Liver (tissue), 9 donors: ENCODE results near the gene OR7G2. TPM values are rescaled to one million over a fixed set of nuclear protein-coding genes. Genes with fewer than 3 reads are reported as not detected.

Experiments used
- DNase-seq: peaks from one replicate; pipeline ENCODE4 v3.0.0-alpha.2; 2017; ENCODE audit warnings: low spot score
- H3K27ac ChIP-seq, 2 donors: one replicate each; pipeline ENCODE4 v1.7.0; 2013; ENCODE audit warnings: inconsistent platforms in 2 of 2, low read length in 2 of 2, control low read depth in 1 of 2, low read depth in 1 of 2, mild to moderate bottlenecking in 1 of 2
- H3K27me3 ChIP-seq, 4 donors: one replicate each; pipeline versions ENCODE4 v1.6.1 to v1.7.0; 2013; ENCODE audit warnings: low read length in 3 of 4, inconsistent platforms in 1 of 4, mild to moderate bottlenecking in 1 of 4, moderate library complexity in 1 of 4; ENCODE audit not compliant: control insufficient read depth in 4 of 4, insufficient read depth in 4 of 4
- H3K36me3 ChIP-seq, 4 donors: one replicate each; pipeline versions ENCODE4 v1.6.1 to v1.7.0; 2013; ENCODE audit warnings: low read length in 3 of 4, mild to moderate bottlenecking in 3 of 4, low read depth in 1 of 4, moderate library complexity in 1 of 4; ENCODE audit not compliant: control insufficient read depth in 4 of 4, insufficient read depth in 3 of 4
- H3K4me1 ChIP-seq, 4 donors: one replicate each; pipeline versions ENCODE4 v1.6.1 to v1.7.0; 2013; ENCODE audit warnings: low read length in 3 of 4, mild to moderate bottlenecking in 3 of 4, moderate library complexity in 1 of 4; ENCODE audit not compliant: control insufficient read depth in 4 of 4, insufficient read depth in 4 of 4
- H3K4me3 ChIP-seq, 3 donors: one replicate each; pipeline versions ENCODE4 v1.6.1 to v1.7.0; 2013; ENCODE audit warnings: low read length in 3 of 3, control low read depth in 1 of 3, low read depth in 1 of 3, mild to moderate bottlenecking in 1 of 3
- H3K9ac ChIP-seq, 2 donors: one replicate each; pipeline ENCODE4 v1.7.0; 2013; ENCODE audit warnings: low read length in 2 of 2, mild to moderate bottlenecking in 2 of 2, moderate library complexity in 2 of 2, control low read depth in 1 of 2, low read depth in 1 of 2
- H3K9me3 ChIP-seq, 4 donors: one replicate each; pipeline versions ENCODE4 v1.6.1 to v1.7.0; 2013; ENCODE audit warnings: low read length in 3 of 4; ENCODE audit not compliant: control insufficient read depth in 4 of 4
- ATF3 ChIP-seq: IDR thresholded peaks from 2 replicates; pipeline ENCODE4 v1.6.1; 2016; ENCODE audit warnings: antibody characterized with exemption
- CTCF ChIP-seq: fragments of 150-350 bp; IDR thresholded peaks from 2 replicates; pipeline ENCODE4 v1.5.1; 2017; ENCODE audit warnings: improper control_type of control experiment, low read depth, low read length; ENCODE audit not compliant: missing input control
- EGR1 ChIP-seq, 2 donors: IDR thresholded peaks; 2 replicates each; pipeline ENCODE4 v1.6.1; 2016 to 2018; ENCODE audit warnings: antibody characterized with exemption in 2 of 2, low read depth in 2 of 2
- FOXA1 ChIP-seq: IDR thresholded peaks from 2 replicates; pipeline ENCODE4 v1.6.1; 2016; ENCODE audit warnings: antibody characterized with exemption
- FOXA2 ChIP-seq: IDR thresholded peaks from 2 replicates; pipeline ENCODE4 v1.6.1; 2016; ENCODE audit warnings: antibody characterized with exemption
- GABPA ChIP-seq, 2 donors: IDR thresholded peaks in 1 of 2; conservative IDR thresholded peaks in 1 of 2; 2 replicates each; pipeline ENCODE4 v1.6.1; 2016; ENCODE audit warnings: antibody characterized with exemption in 2 of 2, mild to moderate bottlenecking in 1 of 2, moderate library complexity in 1 of 2
- HNF4A ChIP-seq, 2 donors: conservative IDR thresholded peaks; 2 replicates each; pipeline ENCODE4 v1.6.1; 2016; ENCODE audit warnings: antibody characterized with exemption in 2 of 2, mild to moderate bottlenecking in 2 of 2
- HNF4G ChIP-seq: IDR thresholded peaks from 2 replicates; pipeline ENCODE4 v1.6.1; 2016; ENCODE audit warnings: antibody characterized with exemption
- JUND ChIP-seq, 2 donors: IDR thresholded peaks; 2 replicates each; pipeline ENCODE4 v1.6.1; 2016; ENCODE audit warnings: antibody characterized with exemption in 2 of 2
- MAX ChIP-seq: IDR thresholded peaks from 2 replicates; pipeline ENCODE4 v1.6.1; 2016; ENCODE audit warnings: antibody characterized with exemption
- NR2F2 ChIP-seq: IDR thresholded peaks from 2 replicates; pipeline ENCODE4 v1.6.1; 2016; ENCODE audit warnings: antibody characterized with exemption
- RAD21 ChIP-seq, 2 donors: IDR thresholded peaks; 2 replicates each; pipeline ENCODE4 v1.6.1; 2016; ENCODE audit warnings: antibody characterized with exemption in 2 of 2, mild to moderate bottlenecking in 2 of 2
- RXRA ChIP-seq, 2 donors: IDR thresholded peaks; 2 replicates each; pipeline ENCODE4 v1.6.1; 2017 to 2018; ENCODE audit warnings: antibody characterized with exemption in 2 of 2, mild to moderate bottlenecking in 1 of 2
- SP1 ChIP-seq: IDR thresholded peaks from 2 replicates; pipeline ENCODE4 v1.6.1; 2018; ENCODE audit warnings: antibody characterized with exemption, mild to moderate bottlenecking
- TAF1 ChIP-seq: conservative IDR thresholded peaks from 2 replicates; pipeline ENCODE4 v1.6.1; 2016; ENCODE audit warnings: antibody characterized with exemption, mild to moderate bottlenecking
- YY1 ChIP-seq: IDR thresholded peaks from 2 replicates; pipeline ENCODE4 v1.6.1; 2016; ENCODE audit warnings: antibody characterized with exemption, mild to moderate bottlenecking
- ZBTB33 ChIP-seq: IDR thresholded peaks from 2 replicates; pipeline ENCODE4 v1.6.1; 2016; ENCODE audit warnings: antibody characterized with exemption
- WGBS: extraction: QIAGEN DNeasy Blood & Tissue Kit; methylation state at CpG from one replicate; pipeline ENCODE4 v1.1.7; 2013; 5-methylcytosine and 5-hydroxymethylcytosine counted together
- polyA plus RNA-seq, 2 donors: library from polyadenylated mRNA; stranded (reverse) in 1 of 2; unstranded in 1 of 2; fragments of 200-250 nt in 1 of 2; fragments of >200 nt in 1 of 2; fragmentation: Nextera tagmentation in 1 of 2; extraction: Ambion mirVana in 1 of 2; gene quantifications; one replicate each; pipeline versions ENCODE4 v1.2.1 to v1.2.3, GENCODE V29; 2013 to 2015
- total RNA-seq, 2 donors: library from RNA; depleted of rRNA; stranded (reverse); fragments of >200 nt; gene quantifications; one replicate each; pipeline ENCODE4 v1.2.3, GENCODE V29; 2014
- TF ChIP-seq, protein P1 (sequence below): IDR thresholded peaks from 2 replicates; pipeline ENCODE4 v1.6.1; 2016; ENCODE audit warnings: antibody characterized with exemption, mild to moderate bottlenecking
- donor health status: healthy.
- donor health status: healthy.
- donor health status: healthy.
- donor health status: healthy.
- donor health status: healthy.

Gene OR7G2
- total and polyA plus RNA-seq, 4 donors: not detected

DNA sequence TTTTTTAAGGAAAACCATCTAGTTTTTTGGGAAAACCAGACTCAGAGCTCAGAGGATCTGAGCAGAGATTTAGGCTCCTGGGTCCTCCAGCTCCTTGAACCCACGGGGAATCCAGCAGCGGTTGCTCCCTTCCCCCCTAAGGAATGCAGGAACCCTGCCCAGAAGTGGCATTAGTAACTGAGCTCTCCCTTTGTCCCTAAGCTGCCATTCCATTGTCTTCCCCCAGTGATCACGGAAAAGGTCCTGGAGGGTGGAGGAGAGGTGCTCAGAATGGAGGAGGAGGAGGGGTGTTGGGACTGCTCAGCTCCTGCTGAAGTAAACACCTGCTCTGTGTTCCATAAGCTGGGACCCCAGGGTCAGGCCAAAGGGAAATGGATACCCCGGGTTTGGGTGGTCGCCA, 37.2 kb downstream of the OR7G2 start:
- Histone ChIP-seq H3K4me1 (no peaks in the 10 kb centered on the region), H3K9me3 (no peaks in the 10 kb centered on the region), H3K27ac (no peak overlapping the region), H3K4me3 (no peak overlapping the region), H3K36me3 (no peaks in the 10 kb centered on the region), H3K9ac (no peak overlapping the region), H3K27me3 (no peaks in the 10 kb centered on the region)
- DNase-seq: no peak
- no peak for TF ChIP-seq EGR1 (IDR thresholded peaks at IDR 0.05; ENCODE audit: low read depth in 2 of 2)
- TF ChIP-seq ATF3: no peak
- TF ChIP-seq, protein P1, sequence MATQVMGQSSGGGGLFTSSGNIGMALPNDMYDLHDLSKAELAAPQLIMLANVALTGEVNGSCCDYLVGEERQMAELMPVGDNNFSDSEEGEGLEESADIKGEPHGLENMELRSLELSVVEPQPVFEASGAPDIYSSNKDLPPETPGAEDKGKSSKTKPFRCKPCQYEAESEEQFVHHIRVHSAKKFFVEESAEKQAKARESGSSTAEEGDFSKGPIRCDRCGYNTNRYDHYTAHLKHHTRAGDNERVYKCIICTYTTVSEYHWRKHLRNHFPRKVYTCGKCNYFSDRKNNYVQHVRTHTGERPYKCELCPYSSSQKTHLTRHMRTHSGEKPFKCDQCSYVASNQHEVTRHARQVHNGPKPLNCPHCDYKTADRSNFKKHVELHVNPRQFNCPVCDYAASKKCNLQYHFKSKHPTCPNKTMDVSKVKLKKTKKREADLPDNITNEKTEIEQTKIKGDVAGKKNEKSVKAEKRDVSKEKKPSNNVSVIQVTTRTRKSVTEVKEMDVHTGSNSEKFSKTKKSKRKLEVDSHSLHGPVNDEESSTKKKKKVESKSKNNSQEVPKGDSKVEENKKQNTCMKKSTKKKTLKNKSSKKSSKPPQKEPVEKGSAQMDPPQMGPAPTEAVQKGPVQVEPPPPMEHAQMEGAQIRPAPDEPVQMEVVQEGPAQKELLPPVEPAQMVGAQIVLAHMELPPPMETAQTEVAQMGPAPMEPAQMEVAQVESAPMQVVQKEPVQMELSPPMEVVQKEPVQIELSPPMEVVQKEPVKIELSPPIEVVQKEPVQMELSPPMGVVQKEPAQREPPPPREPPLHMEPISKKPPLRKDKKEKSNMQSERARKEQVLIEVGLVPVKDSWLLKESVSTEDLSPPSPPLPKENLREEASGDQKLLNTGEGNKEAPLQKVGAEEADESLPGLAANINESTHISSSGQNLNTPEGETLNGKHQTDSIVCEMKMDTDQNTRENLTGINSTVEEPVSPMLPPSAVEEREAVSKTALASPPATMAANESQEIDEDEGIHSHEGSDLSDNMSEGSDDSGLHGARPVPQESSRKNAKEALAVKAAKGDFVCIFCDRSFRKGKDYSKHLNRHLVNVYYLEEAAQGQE: no peak
- WGBS: 50% methylated on average over 5 of the region's 5 CpGs

- TF ChIP-seq FOXA1 (no peak), CTCF (no peak), GABPA (IDR thresholded peaks at IDR 0.05 in 1 of 2, conservative IDR thresholded peaks at IDR 0.05 in 1 of 2) (no peak), FOXA2 (no peak), ATF3 (no peak), HNF4G (no peak), ZBTB33 (no peak), TAF1 (no peak), JUND (IDR thresholded peaks at IDR 0.05) (no peak), HNF4A (conservative IDR thresholded peaks at IDR 0.05) (no peak), RXRA (IDR thresholded peaks at IDR 0.05) (no peak), SP1 (no peak), RAD21 (IDR thresholded peaks at IDR 0.05) (no peak), YY1 (no peak), EGR1 (IDR thresholded peaks at IDR 0.05; ENCODE audit: low read depth in 2 of 2) (no peak), NR2F2 (no peak), MAX (no peak)
- TF ChIP-seq, protein P1: no peak
- Histone ChIP-seq H3K4me3 (no peak overlapping the region), H3K9me3 (no peaks in the 10 kb centered on the region), H3K4me1 (no peaks in the 10 kb centered on the region), H3K27ac (no peak overlapping the region), H3K36me3 (no peaks in the 10 kb centered on the region), H3K9ac (no peak overlapping the region), H3K27me3 (no peaks in the 10 kb centered on the region)
- WGBS: 70% methylated on average over 12 of the region's 12 CpGs
- DNase-seq: no peak
Observed at GRCh38 chr19:9065457-9066014, 41.7 kb downstream of the OR7G2 start.
